PFSK-1 (cell line): Measurements from ENCODE around the gene GNS.

ENCODE experiments used
- FOXP2 ChIP-seq: optimal IDR thresholded peaks from 2 replicates; pipeline ENCODE3; 2011; ENCODE audit warnings: borderline replicate concordance, control low read depth, inconsistent platforms; ENCODE audit not compliant: insufficient read depth; ENCODE audit errors: extremely low read length, extremely low read depth
- POLR2AphosphoS5 ChIP-seq: IDR thresholded peaks from 2 replicates; pipeline ENCODE4 v1.6.1; 2012; ENCODE audit warnings: low read depth, mild to moderate bottlenecking, control low read depth, low read length, moderate library complexity
- REST ChIP-seq, 2 experiments: IDR thresholded peaks; 2 replicates each; pipeline versions ENCODE4 v1.6.1 to v1.8.0; 2011 to 2012; ENCODE audit warnings: low read depth in 2 of 2, low read length in 2 of 2, control low read depth in 1 of 2, inconsistent platforms in 1 of 2, mild to moderate bottlenecking in 1 of 2, moderate library complexity in 1 of 2; ENCODE audit not compliant: insufficient read depth in 1 of 2
- SIN3A ChIP-seq: IDR thresholded peaks from 2 replicates; pipeline ENCODE4 v1.6.1; 2012; ENCODE audit warnings: mild to moderate bottlenecking, low read length, moderate library complexity, borderline replicate concordance; ENCODE audit not compliant: insufficient read depth
- TAF1 ChIP-seq: IDR thresholded peaks from 2 replicates; pipeline ENCODE4 v1.6.1; 2012; ENCODE audit warnings: low read length, control low read depth, borderline replicate concordance; ENCODE audit not compliant: insufficient read depth

Gene GNS

GRCh38 chr12:64665514-64665913 is 93.7 kb downstream of the GNS start:
- no peak for TF ChIP-seq POLR2AphosphoS5
- no peak for TF ChIP-seq SIN3A
- no peak for TF ChIP-seq TAF1
- no peak for TF ChIP-seq FOXP2
- TF ChIP-seq REST (IDR thresholded peaks at IDR 0.05; ENCODE audit: insufficient read depth in 1 of 2, low read depth in 2 of 2, low read length in 2 of 2) = no peak
